CD4-positive, alpha-beta T cell (primary cell): ENCODE data around the gene PHOSPHO1. TPM values are rescaled to one million over a fixed set of nuclear protein-coding genes. Genes with fewer than 3 reads are reported as not detected.

Source experiments
- ATAC-seq: fragments of 200-7000 bp; cut with Tn5 transposase; one replicate; pipeline ENCODE4 v1.10.0; 2022; ENCODE audit warnings: mild to moderate bottlenecking; ENCODE audit not compliant: poor library complexity
- CTCF ChIA-PET: fragments of 350-600 bp; sonication (Branson Sonifier 250); formaldehyde crosslinking; loops from one replicate; lab custom pipeline; 2021; ENCODE audit warnings: antibody characterized with exemption, inconsistent platforms; lab: Charles Lee
- POLR2A ChIA-PET: fragments of 350-600 bp; sonication (Branson Sonifier 250); formaldehyde crosslinking; loops from one replicate; lab custom pipeline; 2021; ENCODE audit warnings: antibody characterized with exemption, inconsistent platforms; lab: Charles Lee
- DNase-seq, 14 experiments: peaks; one replicate each; pipeline ENCODE4 v3.0.0-alpha.2; 2013 to 2020; ENCODE audit warnings: mixed read lengths in 2 of 14
- H3K27ac ChIP-seq, 2 donors: one replicate each; pipeline versions ENCODE4 v1.5.1 to v1.7.0; 2013; ENCODE audit warnings: low read length in 2 of 2, low read depth in 1 of 2, mild to moderate bottlenecking in 1 of 2
- H3K27me3 ChIP-seq, 2 experiments: 1 replicate in 1 of 2; 2 replicates in 1 of 2; pipeline versions ENCODE4 v1.6.1 to v1.7.0; 2013; ENCODE audit warnings: low read length in 2 of 2, control low read depth in 1 of 2, mild to moderate bottlenecking in 1 of 2, moderate library complexity in 1 of 2; ENCODE audit not compliant: insufficient read depth in 2 of 2, control insufficient read depth in 1 of 2
- H3K36me3 ChIP-seq: one replicate; pipeline ENCODE4 v1.6.1; 2013; ENCODE audit warnings: low read length, control low read depth; ENCODE audit not compliant: insufficient read depth
- H3K4me1 ChIP-seq: one replicate; pipeline ENCODE4 v1.6.1; 2013; ENCODE audit warnings: low read length, control low read depth; ENCODE audit not compliant: insufficient read depth
- H3K4me3 ChIP-seq: one replicate; pipeline ENCODE4 v1.5.1; 2013; ENCODE audit warnings: mild to moderate bottlenecking, low read length, moderate library complexity
- H3K9me3 ChIP-seq, 2 experiments: 1 replicate in 1 of 2; 2 replicates in 1 of 2; pipeline versions ENCODE4 v1.6.1 to v1.7.0; 2013; ENCODE audit warnings: low read length in 2 of 2, mild to moderate bottlenecking in 2 of 2, control low read depth in 1 of 2, moderate library complexity in 1 of 2; ENCODE audit not compliant: control insufficient read depth in 1 of 2, insufficient read depth in 1 of 2
- H3K27ac Mint-ChIP-seq: one replicate; pipeline ENCODE4 v1.8.0; 2020; ENCODE audit warnings: mixed read lengths
- H3K27me3 Mint-ChIP-seq: one replicate; pipeline ENCODE4 v1.8.0; 2021; ENCODE audit warnings: mixed read lengths
- H3K36me3 Mint-ChIP-seq: one replicate; pipeline ENCODE4 v1.8.0; 2021; ENCODE audit warnings: low read depth, mixed read lengths
- H3K4me1 Mint-ChIP-seq: one replicate; pipeline ENCODE4 v1.8.0; 2021; ENCODE audit warnings: low read depth, mixed read lengths
- H3K4me3 Mint-ChIP-seq: one replicate; pipeline ENCODE4 v1.8.0; 2020; ENCODE audit warnings: mild to moderate bottlenecking, mixed read lengths
- H3K9me3 Mint-ChIP-seq: one replicate; pipeline ENCODE4 v1.8.0; 2020; ENCODE audit warnings: mixed read lengths
- CTCF ChIP-seq: fragments of 200-600 bp; IDR thresholded peaks from one replicate; pipeline ENCODE4 v1.8.0; 2022; ENCODE audit warnings: antibody characterized with exemption, mild to moderate bottlenecking
- intact Hi-C, 2 experiments: fragments of 100-400 bp; cut with DNase I in 1 of 2; cut with micrococcal nuclease in 1 of 2; formaldehyde crosslinking; loops; one replicate each; pipeline versions ENCODE4 v1.15.1 to v1.9.0; 2023 to 2025; cut with DNase I, micrococcal nuclease
- total RNA-seq, 174 experiments: library from RNA in 2 of 174; stranded (reverse) in 2 of 174; gene quantifications; one replicate each; pipeline ENCODE4 v1.2.3 and lab custom pipeline; 2021 to 2026

The PHOSPHO1 gene
- total RNA-seq, 2 experiments from 2014 or later = not detected

- Mint-ChIP-seq H3K4me3 (no peak overlapping the region), H3K27ac (no peak overlapping the region), H3K27me3 (peaks cover 13% of the 10 kb centered on the region), H3K36me3 (no peaks in the 10 kb centered on the region), H3K9me3 (no peaks in the 10 kb centered on the region), H3K4me1 (no peaks in the 10 kb centered on the region)
- peaks cover 3 to 5% of the 10 kb centered on the region in 2 experiments for H3K27me3 ChIP-seq
- no peaks in the 10 kb centered on the region for H3K36me3 ChIP-seq
- H3K27ac ChIP-seq = no peak overlapping the region
- H3K4me3 ChIP-seq = no peak overlapping the region
- DNase-seq = no peak
- ChIA-PET POLR2A (no interaction called here), CTCF (no interaction called here)
- TF ChIP-seq CTCF = no peak
- intact Hi-C loops = loop anchor here in 1 of 2 experiments (2.0 kb wide), 1 partner anchor 131 kb away; no protein-coding TSS in a partner anchor
- peaks cover 7% of the 10 kb centered on the region for H3K4me1 ChIP-seq
- H3K9me3 ChIP-seq = no peaks in the 10 kb centered on the region
- no peak for ATAC-seq
These were observed 5.3 kb upstream of the PHOSPHO1 start for GRCh38 chr17:49235896-49236295.

- intact Hi-C loops = loop anchor here in 1 of 2 experiments (5.0 kb wide), 1 partner anchor 58 kb away; no protein-coding TSS in a partner anchor
- peaks cover 13% of the 10 kb centered on the region for H3K27me3 Mint-ChIP-seq
- Histone ChIP-seq H3K4me1 (peaks cover 19% of the 10 kb centered on the region), H3K27ac (no peak overlapping the region), H3K4me3 (no peak overlapping the region), H3K27me3 (peaks cover 9 to 11% of the 10 kb centered on the region in 2 experiments), H3K9me3 (no peaks in the 10 kb centered on the region), H3K36me3 (no peaks in the 10 kb centered on the region)
- no peak for ATAC-seq
- CTCF ChIA-PET = no interaction called here
- POLR2A ChIA-PET = no interaction called here
- no peaks in the 10 kb centered on the region for H3K4me1 Mint-ChIP-seq
- H3K4me3 Mint-ChIP-seq = no peak overlapping the region
- no peak for TF ChIP-seq CTCF
- H3K27ac Mint-ChIP-seq = no peak overlapping the region
- no peaks in the 10 kb centered on the region for H3K9me3 Mint-ChIP-seq
- H3K36me3 Mint-ChIP-seq = no peaks in the 10 kb centered on the region
- no peak for DNase-seq
These were observed 4.0 kb upstream of the PHOSPHO1 start for GRCh38 chr17:49234509-49235080.

DNA sequence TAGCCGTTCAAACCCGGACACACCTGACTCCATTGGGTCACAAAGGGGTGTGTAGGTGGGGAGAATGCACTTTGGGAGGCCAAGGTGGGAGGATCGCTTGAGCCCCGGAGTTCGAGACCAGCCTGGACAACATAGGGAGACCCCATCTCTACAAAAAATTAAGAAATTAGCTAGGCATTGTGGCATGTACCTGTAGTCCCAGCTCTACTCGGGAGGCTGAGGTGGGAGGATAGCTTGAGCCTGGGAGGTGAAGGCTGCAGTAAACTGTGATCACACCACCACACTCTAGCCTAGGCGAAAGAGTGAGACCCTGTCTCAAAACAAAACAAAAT is 942 bp upstream of the PHOSPHO1 start:
- Mint-ChIP-seq H3K4me1 (peaks cover 7% of the 10 kb centered on the region), H3K36me3 (no peaks in the 10 kb centered on the region), H3K27me3 (peaks cover 16% of the 10 kb centered on the region), H3K4me3 (peak overlapping the region; percentile 84), H3K27ac (peak overlapping the region; percentile 19), H3K9me3 (no peaks in the 10 kb centered on the region)
- Histone ChIP-seq H3K4me3 (peak overlapping the region; percentile 78), H3K9me3 (no peaks in the 10 kb centered on the region), H3K27me3 (peaks cover 12 to 16% of the 10 kb centered on the region in 2 experiments), H3K36me3 (no peaks in the 10 kb centered on the region), H3K27ac (no peak overlapping the region), H3K4me1 (peaks cover 28% of the 10 kb centered on the region)
- CTCF ChIA-PET = interaction anchor here (0.6 kb wide), 1 partner anchor 19 kb away, joined by 3 read pairs; no protein-coding TSS in a partner anchor
- DNase-seq = no peak
- intact Hi-C loops = loop anchor here in 1 of 2 experiments (2.0 to 5.0 kb wide), 2 partner anchors 39 to 61 kb away; no protein-coding TSS in a partner anchor
- no peak for TF ChIP-seq CTCF
- ATAC-seq = no peak
- POLR2A ChIA-PET = interaction anchor here (0.8 to 1.4 kb wide), 2 partner anchors 13 to 39 kb away, joined by 4 to 6 read pairs; no protein-coding TSS in a partner anchor
